HCT116 (cell line): ENCODE measurements around the gene SOAT2. TPM values are rescaled to one million over a fixed set of nuclear protein-coding genes. Genes with fewer than 3 reads are reported as not detected.
A peak's percentile ranks its signal among the peaks of the same experiment; 100 is the strongest.

ENCODE experiments used
- ATAC-seq: fragments of 200-7000 bp; cut with Tn5 transposase; 2 replicates; pipeline ENCODE4 v1.9.1; 2020; ENCODE audit warnings: mild to moderate bottlenecking, moderate library complexity
- BruUV-seq: library from RNA; stranded (reverse); fragments of 400-500 nt; replicated peaks from 2 replicates; lab custom pipeline; 2021; lab: Mats Ljungman, UMichigan
- CTCF ChIA-PET: fragments of 300-600 bp; sonication (Branson Sonifier 250); formaldehyde crosslinking; loops from one replicate; lab custom pipeline; 2021; ENCODE audit warnings: antibody characterized with exemption; lab: Charles Lee
- POLR2A ChIA-PET: fragments of 300-600, 350-600 bp; sonication (Branson Sonifier 250); formaldehyde crosslinking; loops from one replicate; lab custom pipeline; 2021; ENCODE audit warnings: antibody characterized with exemption; lab: Charles Lee
- RAD21 ChIA-PET, 2 experiments: fragments of 300-600 bp; sonication (Branson Sonifier 250); formaldehyde crosslinking; loops; one replicate each; lab custom pipeline; 2023; ENCODE audit warnings: low total read pairs in 2 of 2; ENCODE audit not compliant: uncharacterized antibody in 2 of 2, unreplicated experiment in 2 of 2, low non-redundant PET in 1 of 2; lab: Charles Lee
- DNase-seq: peaks from one replicate; pipeline ENCODE4 v3.0.0-alpha.2; 2010; ENCODE audit warnings: low read depth, low spot score
- H2AFZ ChIP-seq: fragments of 200-600 bp; shearing (Covaris generic), sonication (generic); 2 replicates; pipeline ENCODE4 v1.6.1; 2017; ENCODE audit warnings: low read depth, mixed run types, mixed read lengths, antibody characterized with exemption, low read length; ENCODE audit not compliant: poor library complexity, severe bottlenecking
- H3K27ac ChIP-seq: 2 replicates; pipeline ENCODE4 v1.5.1; 2012; ENCODE audit warnings: low read depth, low read length
- H3K27me3 ChIP-seq: fragments of 200-600 bp; sonication (generic); 2 replicates; pipeline ENCODE4 v1.6.1; 2016; ENCODE audit warnings: mixed run types, low read length, mixed read lengths; ENCODE audit not compliant: insufficient read depth
- H3K36me3 ChIP-seq, 2 experiments: fragments of 200-500 bp in 1 of 2; fragments of 200-600 bp in 1 of 2; sonication (Bioruptor generic) in 1 of 2; sonication (generic) in 1 of 2; 2 replicates each; pipeline versions ENCODE4 v1.5.1 to v1.6.1; 2014 to 2016; ENCODE audit warnings: low read length in 2 of 2, inconsistent platforms in 1 of 2, mixed read lengths in 1 of 2, mixed run types in 1 of 2; ENCODE audit not compliant: insufficient read depth in 2 of 2, control insufficient read depth in 1 of 2
- H3K4me1 ChIP-seq, 2 experiments: fragments of 200-600 bp in 1 of 2; sonication (generic) in 1 of 2; 2 replicates each; pipeline versions ENCODE4 v1.5.1 to v1.6.1; 2012 to 2017; ENCODE audit warnings: low read length in 2 of 2, inconsistent platforms in 1 of 2, mild to moderate bottlenecking in 1 of 2, mixed read lengths in 1 of 2, mixed run types in 1 of 2, moderate library complexity in 1 of 2; ENCODE audit not compliant: insufficient read depth in 2 of 2, control insufficient read depth in 1 of 2
- H3K4me2 ChIP-seq: fragments of 200-600 bp; sonication (generic); 2 replicates; pipeline ENCODE4 v1.6.1; 2017; ENCODE audit warnings: mixed run types, low read length, mixed read lengths
- H3K4me3 ChIP-seq, 2 experiments: fragments of 200-600 bp in 1 of 2; sonication (generic) in 1 of 2; replicated peaks in 1 of 2; 2 replicates each; pipeline ENCODE4 v1.5.1; 2011 to 2016; ENCODE audit warnings: low read length in 2 of 2, control low read depth in 1 of 2, low read depth in 1 of 2, mild to moderate bottlenecking in 1 of 2, mixed read lengths in 1 of 2, mixed run types in 1 of 2
- H3K79me2 ChIP-seq: fragments of 200-600 bp; sonication (generic); 2 replicates; pipeline ENCODE4 v1.6.1; 2017; ENCODE audit warnings: mild to moderate bottlenecking, mixed run types, low read length, moderate library complexity, mixed read lengths; ENCODE audit not compliant: insufficient read depth
- H3K9ac ChIP-seq: fragments of 200-600 bp; sonication (generic); 2 replicates; pipeline ENCODE4 v1.6.1; 2016; ENCODE audit warnings: low read length, mixed read lengths
- H3K9me2 ChIP-seq: fragments of 200-600 bp; sonication (generic), shearing (Covaris generic); 2 replicates; pipeline ENCODE4 v1.6.1; 2017; ENCODE audit warnings: mixed run types, mild to moderate bottlenecking, moderate library complexity; ENCODE audit not compliant: insufficient read depth
- H3K9me3 ChIP-seq, 2 experiments: fragments of 200-500 bp in 1 of 2; fragments of 200-600 bp in 1 of 2; sonication (Bioruptor generic) in 1 of 2; sonication (generic) in 1 of 2; 2 replicates each; pipeline ENCODE4 v1.6.1; 2014 to 2017; ENCODE audit warnings: low read length in 2 of 2, mixed read lengths in 2 of 2, inconsistent platforms in 1 of 2, low read depth in 1 of 2, mild to moderate bottlenecking in 1 of 2, mixed run types in 1 of 2, moderate library complexity in 1 of 2; ENCODE audit not compliant: control insufficient read depth in 1 of 2, insufficient read depth in 1 of 2
- H4K20me1 ChIP-seq: fragments of 200-600 bp; sonication (generic), shearing (Covaris generic); 2 replicates; pipeline ENCODE4 v1.6.1; 2017; ENCODE audit warnings: mixed run types, mild to moderate bottlenecking, moderate library complexity; ENCODE audit not compliant: insufficient read depth
- CTCF ChIP-seq, 3 experiments: fragments of 200-600 bp in 1 of 3; sonication (generic) in 1 of 3; IDR thresholded peaks in 2 of 3; conservative IDR thresholded peaks in 1 of 3; 2 replicates each; pipeline ENCODE4 v1.5.1; 2012 to 2017; ENCODE audit warnings: low read depth in 2 of 3, low read length in 2 of 3, antibody characterized with exemption in 1 of 3, borderline replicate concordance in 1 of 3, control low read depth in 1 of 3, mild to moderate bottlenecking in 1 of 3, mixed read lengths in 1 of 3, mixed run types in 1 of 3, moderate library complexity in 1 of 3; ENCODE audit not compliant: insufficient read depth in 1 of 3
- FOSL1 ChIP-seq: IDR thresholded peaks from 2 replicates; pipeline ENCODE4 v1.6.1; 2012; ENCODE audit warnings: low read depth
- SRF ChIP-seq: IDR thresholded peaks from 2 replicates; pipeline ENCODE4 v1.6.1; 2012; ENCODE audit warnings: low read depth
- YY1 ChIP-seq: IDR thresholded peaks from 2 replicates; pipeline ENCODE4 v1.6.1; 2011; ENCODE audit warnings: low read length, low read depth, moderate library complexity, mild to moderate bottlenecking; ENCODE audit not compliant: insufficient replicate concordance; ENCODE audit errors: extremely low read depth
- intact Hi-C: fragments of 100-400 bp; cut with micrococcal nuclease; formaldehyde crosslinking; loops from 2 replicates; pipeline ENCODE4 v1.10.0; 2022
- total RNA-seq: library from RNA; stranded (reverse); gene quantifications from one replicate; pipeline ENCODE4 v1.2.1, GENCODE V29; 2021; ENCODE audit not compliant: unreplicated experiment

The SOAT2 gene
- total RNA-seq, 1 experiment from 2014 or later = 0.17 TPM

- Histone ChIP-seq H3K36me3 (peaks cover 3 to 22% of the 10 kb centered on the region in 2 experiments; a peak in 3 of 4 replicates), H3K27me3 (no peaks in the 10 kb centered on the region), H3K4me2 (peak overlapping the region; percentile 76; the same call in 1 of the 2 replicates), H2AFZ (no peak overlapping the region), H3K79me2 (no peaks in the 10 kb centered on the region), H3K9ac (peak overlapping the region; percentile 39; the same call in 1 of the 2 replicates), H3K4me1 (peaks cover 18 to 28% of the 10 kb centered on the region in 2 experiments), H3K9me2 (no peaks in the 10 kb centered on the region), H4K20me1 (peaks cover 3% of the 10 kb centered on the region; the same call in 1 of the 2 replicates), H3K27ac (peak overlapping the region; percentile 45), H3K9me3 (no peaks in the 10 kb centered on the region), H3K4me3 (no peak overlapping the region)
- intact Hi-C loops = loop anchor here (10.0 kb wide), 1 partner anchor 224 kb away; no protein-coding TSS in a partner anchor
- ATAC-seq = no peak
- DNase-seq = no peak
- CTCF ChIA-PET = interaction anchor here (0.5 to 1.7 kb wide), 8 partner anchors 7 to 137 kb away, joined by 3 to 20 read pairs (median 6); partner anchors contain the start of gene SPRYD3
- POLR2A ChIA-PET = interaction anchor here (1.3 to 1.4 kb wide), 2 partner anchors 17 to 38 kb away, joined by 3 to 8 read pairs; no protein-coding TSS in a partner anchor
- RAD21 ChIA-PET = interaction anchor here (1.0 to 1.3 kb wide), 4 partner anchors 13 to 176 kb away, joined by 3 to 7 read pairs (median 5); no protein-coding TSS in a partner anchor
- no TSS peak for BruUV-seq
- TF ChIP-seq CTCF (IDR thresholded peaks at IDR 0.05 in 2 of 3, conservative IDR thresholded peaks at IDR 0.05 in 1 of 3; ENCODE audit: borderline replicate concordance in 1 of 3, insufficient read depth in 1 of 3, low read depth in 2 of 3, low read length in 2 of 3) = no peak
- no peak for TF ChIP-seq FOSL1
- no peak for TF ChIP-seq SRF
- TF ChIP-seq YY1 = no peak
Measured at GRCh38 chr12:53060721-53061276, 42.5 kb upstream of the SOAT2 start.
